NCI-H1417 treated with DMSO at 0.1 percent for 48 hours (cell line): ENCODE measurements around the gene LUZP1.
A peak's percentile ranks its signal among the peaks of the same experiment; 100 is the strongest.
"Not testable (repeated sequence)": the region's sequence is repeated elsewhere in the genome, so short reads cannot be mapped to it uniquely, and the experiment has no call there.

Source experiments
- DNase-seq: peaks from one replicate; lab custom pipeline; 2025; lab: John Stamatoyannopoulos, UW

The LUZP1 gene

DNA sequence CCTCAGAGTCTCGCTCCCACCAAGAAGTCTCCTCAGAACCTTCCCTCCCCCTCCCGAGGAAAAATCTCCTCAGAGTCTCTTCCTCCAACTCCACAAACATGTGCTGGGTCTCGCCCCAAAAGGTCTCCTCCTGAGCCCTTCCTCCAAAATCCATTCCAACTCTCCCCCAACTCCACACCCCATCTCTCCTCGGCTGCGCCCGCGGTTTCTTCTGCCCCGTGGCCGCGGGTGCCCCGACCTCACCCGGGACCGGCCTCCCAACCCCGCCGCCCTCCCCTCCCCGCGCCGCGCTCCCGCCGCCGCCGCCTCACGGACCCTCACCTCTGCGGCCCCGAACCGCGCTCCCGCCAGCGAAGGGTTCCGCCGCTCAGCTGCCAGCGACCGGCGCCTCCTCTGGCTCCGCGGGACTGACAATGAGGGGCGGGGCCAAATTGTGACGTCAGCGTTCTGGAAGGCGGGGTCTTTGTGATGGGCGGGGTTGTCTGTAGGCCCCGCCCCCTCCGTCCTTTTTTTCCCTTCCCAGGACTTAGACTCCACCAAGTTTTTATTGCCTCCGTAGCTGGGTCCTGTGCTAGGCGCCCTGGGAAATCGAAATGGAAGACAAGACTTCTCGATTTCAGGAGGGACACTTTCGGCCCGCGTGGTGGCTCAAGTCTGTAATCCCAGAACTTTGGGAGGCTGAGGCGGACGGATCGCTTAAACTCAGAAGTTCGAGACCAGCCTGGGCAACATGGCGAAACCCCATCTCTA lies at the start of gene LUZP1:
Gene LUZP1 (minus strand): TSS at position 412 of the 750 bp plus-strand sequence.
- peak; percentile 21 for DNase-seq

DNA sequence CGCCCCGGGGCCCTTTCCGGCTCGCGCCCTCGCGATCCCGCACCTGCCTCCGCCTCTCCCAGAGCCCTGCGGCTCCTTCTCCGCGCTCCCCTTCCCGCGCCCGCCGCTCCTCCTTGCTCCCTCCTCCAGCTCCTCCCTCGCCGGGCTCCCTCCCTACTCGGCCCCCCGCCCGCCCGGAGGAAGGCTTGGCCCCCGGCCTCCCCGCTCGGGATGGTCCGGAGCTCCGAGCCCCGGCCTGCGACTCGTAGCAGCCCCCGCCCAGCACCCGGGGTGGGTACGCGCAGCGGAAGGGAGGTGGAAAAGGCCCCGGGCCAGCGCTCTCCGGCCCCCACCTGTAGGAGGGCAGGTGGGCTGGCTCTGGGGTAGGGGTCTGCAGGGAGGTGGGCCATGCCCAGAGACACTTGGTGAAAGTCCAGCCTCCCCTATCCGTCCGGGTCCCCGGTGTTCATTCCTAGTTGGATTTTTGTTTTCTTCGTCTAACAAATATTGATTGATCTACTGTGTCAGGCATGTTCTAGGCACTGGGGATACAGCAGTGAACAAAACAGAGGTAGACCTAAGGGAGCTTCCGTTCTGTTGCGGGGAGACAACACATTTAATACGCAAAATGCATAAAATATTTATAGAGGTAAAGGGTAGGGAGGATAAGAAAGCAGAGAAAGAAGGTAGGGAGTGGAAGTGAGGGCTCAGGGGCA lies 48.9 kb upstream of the LUZP1 start, which contains the start of gene HTR1D:
Gene HTR1D (minus strand): TSS at position 82 of the 695 bp plus-strand sequence. CDS start 23,283 bp downstream, outside the sequence.
- no peak for DNase-seq

DNA sequence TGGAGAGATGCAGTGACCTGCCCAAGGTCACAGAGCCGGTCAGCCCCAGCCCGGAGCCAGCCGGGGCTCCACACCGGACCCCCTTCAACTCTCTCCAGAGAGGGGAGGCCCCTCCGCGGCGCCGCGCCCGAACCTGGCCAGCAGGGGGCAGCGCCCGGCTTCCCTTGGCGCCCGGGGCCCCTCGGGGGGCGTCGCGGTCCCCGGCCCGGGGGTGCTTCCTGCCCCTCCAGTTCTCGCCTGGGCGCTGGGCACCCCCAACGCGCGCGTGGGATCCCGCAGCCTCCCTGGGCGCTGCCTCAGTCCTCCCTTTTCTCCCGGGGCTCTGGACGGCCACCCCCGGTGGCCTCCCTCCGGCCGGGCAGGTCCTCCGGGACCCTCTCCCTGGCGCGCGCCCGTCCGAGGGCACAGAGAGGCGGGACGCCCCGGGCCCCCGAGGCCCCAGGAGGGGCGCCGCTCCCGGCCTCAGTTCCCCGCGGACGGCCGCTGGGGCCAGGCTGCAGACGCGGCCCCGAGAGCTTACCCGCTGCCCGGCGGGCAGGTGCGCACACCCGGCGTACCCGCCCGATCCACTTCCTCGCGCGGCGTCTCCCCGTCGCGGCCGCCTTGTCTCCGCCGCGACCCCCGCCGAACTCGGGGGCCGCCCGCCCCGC lies 48.2 kb upstream of the LUZP1 start:
- no peak for DNase-seq

DNA sequence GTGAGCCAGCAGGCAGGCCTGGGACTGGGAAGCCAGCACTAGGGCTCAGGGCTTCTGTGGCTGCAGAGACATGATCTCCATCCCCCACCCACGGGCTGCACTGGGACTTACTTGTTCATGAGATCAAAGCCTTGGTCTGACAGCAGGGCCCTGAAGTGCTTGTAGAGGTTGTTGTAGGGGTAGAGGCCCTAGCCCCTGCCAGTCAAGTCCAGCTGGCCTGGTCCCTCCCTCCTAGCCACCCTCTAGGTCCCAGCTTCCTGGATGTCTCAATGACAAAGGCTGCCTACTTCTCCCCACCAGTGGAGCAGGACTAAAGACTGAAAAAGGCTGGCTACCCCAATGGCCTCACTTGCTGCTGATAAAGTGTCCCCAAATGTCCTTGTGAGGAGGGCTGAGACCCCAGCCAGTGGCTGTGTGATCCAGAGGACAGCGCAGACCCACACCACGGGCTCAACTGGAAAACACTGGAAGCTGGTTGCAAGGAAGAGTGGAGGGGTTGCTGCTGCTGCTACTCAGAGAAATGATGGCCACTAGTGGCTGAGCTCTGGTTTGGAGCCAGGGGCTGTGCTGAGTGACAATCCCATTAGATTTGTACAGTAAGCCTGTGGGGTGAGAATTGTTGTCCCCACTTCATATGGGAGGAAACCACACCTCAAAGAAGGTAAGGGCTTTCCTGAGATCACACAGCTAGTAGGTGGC lies 47.2 kb upstream of the LUZP1 start:
- no peak for DNase-seq

GRCh38 chr1:23215291-23215690 lies 46.6 kb upstream of the LUZP1 start:
- no peak for DNase-seq

GRCh38 chr1:23214640-23215039 lies 46.0 kb upstream of the LUZP1 start:
- no peak for DNase-seq

- DNase-seq, result no peak
Observed at GRCh38 chr1:23211955-23212354, 43.3 kb upstream of the LUZP1 start.

- DNase-seq, result no peak
Observed at GRCh38 chr1:23210963-23211362, 42.3 kb upstream of the LUZP1 start.

DNA sequence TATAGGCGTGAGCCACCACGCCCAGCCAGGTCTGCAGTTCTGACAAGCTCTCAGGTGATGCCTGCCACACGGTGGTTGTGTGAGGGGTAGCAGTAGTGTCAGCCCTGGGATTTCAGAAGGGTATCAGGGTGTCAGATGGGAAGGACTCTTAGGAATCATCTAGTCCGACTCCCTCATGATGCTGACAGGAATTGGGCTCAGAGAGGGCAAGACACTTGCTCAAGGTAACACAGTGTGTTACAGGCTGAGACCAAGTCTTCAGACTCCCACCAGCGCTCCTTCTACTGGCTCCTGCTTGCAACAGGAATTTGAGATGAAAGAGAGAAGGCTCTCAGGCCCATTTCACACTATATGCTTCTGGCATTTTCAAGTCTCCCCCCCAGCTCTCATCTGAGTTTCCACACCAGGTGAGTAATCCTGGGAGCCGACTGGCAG lies 41.7 kb upstream of the LUZP1 start:
- DNase-seq, result no peak

GRCh38 chr1:23209770-23210169 lies 41.1 kb upstream of the LUZP1 start:
- DNase-seq, result no peak

GRCh38 chr1:23208527-23208926 lies 39.9 kb upstream of the LUZP1 start:
- no peak for DNase-seq

GRCh38 chr1:23207733-23208132 lies 39.1 kb upstream of the LUZP1 start:
- DNase-seq, result not testable (repeated sequence)

GRCh38 chr1:23202263-23202749 lies 33.6 kb upstream of the LUZP1 start:
- no peak for DNase-seq

GRCh38 chr1:23200883-23201282 lies 32.2 kb upstream of the LUZP1 start:
- no peak for DNase-seq

- DNase-seq, result no peak
Observed at GRCh38 chr1:23198373-23198772, 29.7 kb upstream of the LUZP1 start.

DNA sequence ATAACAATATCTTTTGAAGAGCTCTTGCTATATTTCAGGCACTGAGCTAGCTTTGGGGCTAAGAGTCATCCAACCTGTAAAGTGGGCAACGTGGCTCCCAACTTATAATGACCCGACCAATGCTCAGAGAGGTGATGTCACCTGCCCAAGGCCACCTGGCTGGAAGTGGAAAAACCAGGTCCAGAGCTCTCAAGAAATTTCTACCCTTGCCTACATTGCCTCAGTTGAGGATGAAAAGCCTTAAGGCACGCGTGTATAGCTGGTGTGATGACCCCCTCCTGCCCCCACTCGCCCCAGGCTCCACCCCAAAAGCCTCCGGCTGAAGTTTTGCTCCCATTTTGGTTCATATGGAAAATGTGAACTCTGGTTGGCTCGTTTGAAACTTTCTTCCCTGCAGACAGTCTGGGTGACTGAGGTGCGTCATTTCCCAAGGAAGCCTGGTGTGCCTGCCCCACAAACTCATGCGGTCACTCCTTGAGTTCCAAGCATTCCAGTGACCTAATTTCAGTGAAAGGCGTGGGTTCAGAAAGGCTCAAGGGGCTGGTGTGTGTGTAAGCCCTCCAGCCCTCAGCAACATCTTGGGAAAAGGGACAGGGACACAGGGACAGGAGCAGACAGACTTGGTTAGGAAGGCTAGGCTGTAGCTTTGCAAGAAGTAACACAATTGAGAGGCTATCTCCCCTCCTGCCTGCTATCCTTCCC lies 28.1 kb upstream of the LUZP1 start:
- DNase-seq, result no peak

GRCh38 chr1:23194119-23194984 lies 25.7 kb upstream of the LUZP1 start:
- DNase-seq, result no peak

- DNase-seq, result no peak
Observed at GRCh38 chr1:23193391-23194118, 24.9 kb upstream of the LUZP1 start.

GRCh38 chr1:23191199-23191598 lies 22.5 kb upstream of the LUZP1 start:
- DNase-seq, result no peak
